Activated naive CD4-positive, alpha-beta T cell treated with anti-CD3 and anti-CD28 coated beads for 36 hours (primary cell): ENCODE results near the gene SEPTIN8. TPM values are rescaled to one million over a fixed set of nuclear protein-coding genes. Genes with fewer than 3 reads are reported as not detected.
A peak's percentile ranks its signal among the peaks of the same experiment; 100 is the strongest.
"Not testable (repeated sequence)": the region's sequence is repeated elsewhere in the genome, so short reads cannot be mapped to it uniquely, and the experiment has no call there.

ENCODE experiments used
- CTCF ChIA-PET: fragments of 350-600 bp; sonication (Branson Sonifier 250); formaldehyde crosslinking; loops from one replicate; lab custom pipeline; 2021; ENCODE audit warnings: antibody characterized with exemption; lab: Charles Lee
- DNase-seq: peaks from one replicate; pipeline ENCODE4 v3.0.0-alpha.2; 2020
- H3K27ac Mint-ChIP-seq: one replicate; pipeline ENCODE4 v1.8.0; 2021; ENCODE audit warnings: mild to moderate bottlenecking, mixed read lengths
- H3K27me3 Mint-ChIP-seq: one replicate; pipeline ENCODE4 v1.8.0; 2021; ENCODE audit warnings: low read depth, mixed read lengths
- H3K36me3 Mint-ChIP-seq: one replicate; pipeline ENCODE4 v1.8.0; 2021; ENCODE audit warnings: low read depth, mixed read lengths
- H3K4me1 Mint-ChIP-seq: one replicate; pipeline ENCODE4 v1.8.0; 2021; ENCODE audit warnings: low read depth, mixed read lengths
- H3K4me3 Mint-ChIP-seq: one replicate; pipeline ENCODE4 v1.8.0; 2021; ENCODE audit warnings: mild to moderate bottlenecking, moderate library complexity, mixed read lengths
- H3K9me3 Mint-ChIP-seq: one replicate; pipeline ENCODE4 v1.8.0; 2021; ENCODE audit warnings: mixed read lengths
- intact Hi-C: fragments of 100-400 bp; cut with micrococcal nuclease; formaldehyde crosslinking; loops from one replicate; pipeline ENCODE4 v1.15.1; 2023
- total RNA-seq, 2 experiments: library from RNA; stranded (reverse); gene quantifications; one replicate each; pipeline ENCODE4 v1.2.3, GENCODE V29; 2021

The SEPTIN8 gene
- total RNA-seq, 2 experiments from 2014 or later, result 24.9 to 29.2 TPM

GRCh38 chr5:132810605-132811004 lies 33.6 kb upstream of the SEPTIN8 start:
- no peak for DNase-seq
- CTCF ChIA-PET, result interaction anchor here (1.8 kb wide), 1 partner anchor 9 kb away, joined by 17 read pairs; no protein-coding TSS in a partner anchor
- intact Hi-C loops, result no loop called here
- no peak overlapping the region for H3K4me3 Mint-ChIP-seq
- peaks cover 8% of the 10 kb centered on the region for H3K4me1 Mint-ChIP-seq
- H3K27me3 Mint-ChIP-seq, result peaks cover 50% of the 10 kb centered on the region
- no peak overlapping the region for H3K27ac Mint-ChIP-seq
- H3K36me3 Mint-ChIP-seq, result no peaks in the 10 kb centered on the region
- H3K9me3 Mint-ChIP-seq, result no peaks in the 10 kb centered on the region

- no peak overlapping the region for H3K4me3 Mint-ChIP-seq
- no peaks in the 10 kb centered on the region for H3K9me3 Mint-ChIP-seq
- H3K27ac Mint-ChIP-seq, result no peak overlapping the region
- peaks cover 57% of the 10 kb centered on the region for H3K27me3 Mint-ChIP-seq
- no peaks in the 10 kb centered on the region for H3K36me3 Mint-ChIP-seq
- intact Hi-C loops, result no loop called here
- CTCF ChIA-PET, result interaction anchor here (0.6 to 4.0 kb wide), 4 partner anchors 8 to 283 kb away, joined by 3 to 20 read pairs (median 4); no protein-coding TSS in a partner anchor
- DNase-seq, result no peak
- peaks cover 6% of the 10 kb centered on the region for H3K4me1 Mint-ChIP-seq
These were observed 31.8 kb upstream of the SEPTIN8 start for GRCh38 chr5:132808866-132809265.

- CTCF ChIA-PET, result interaction anchor here (1.2 to 4.0 kb wide), 2 partner anchors 11 to 282 kb away, joined by 3 to 20 read pairs; no protein-coding TSS in a partner anchor
- intact Hi-C loops, result no loop called here
- Mint-ChIP-seq H3K27me3 (peaks cover 61% of the 10 kb centered on the region), H3K4me1 (peaks cover 6% of the 10 kb centered on the region), H3K4me3 (no peak overlapping the region), H3K36me3 (no peaks in the 10 kb centered on the region), H3K9me3 (no peaks in the 10 kb centered on the region), H3K27ac (no peak overlapping the region)
- DNase-seq, result no peak
These were observed 31.4 kb upstream of the SEPTIN8 start for GRCh38 chr5:132808448-132808847.

GRCh38 chr5:132807163-132807838 lies 30.3 kb upstream of the SEPTIN8 start:
- intact Hi-C loops, result no loop called here
- Mint-ChIP-seq H3K36me3 (no peaks in the 10 kb centered on the region), H3K4me1 (no peaks in the 10 kb centered on the region), H3K4me3 (no peak overlapping the region), H3K27me3 (peaks cover 63% of the 10 kb centered on the region), H3K27ac (no peak overlapping the region), H3K9me3 (no peaks in the 10 kb centered on the region)
- CTCF ChIA-PET, result interaction anchor here (0.7 to 4.0 kb wide), 5 partner anchors 9 to 298 kb away, joined by 3 to 20 read pairs (median 3); no protein-coding TSS in a partner anchor
- DNase-seq, result no peak

GRCh38 chr5:132806804-132807162 lies 29.7 kb upstream of the SEPTIN8 start:
- H3K4me1 Mint-ChIP-seq, H3K9me3 Mint-ChIP-seq, intact Hi-C loops, H3K27ac Mint-ChIP-seq, H3K4me3 Mint-ChIP-seq, DNase-seq, H3K36me3 Mint-ChIP-seq: not testable (repeated sequence)
- H3K27me3 Mint-ChIP-seq, result peaks cover 63% of the 10 kb centered on the region
- CTCF ChIA-PET, result interaction anchor here (0.7 to 4.0 kb wide), 5 partner anchors 9 to 298 kb away, joined by 3 to 20 read pairs (median 3); no protein-coding TSS in a partner anchor

GRCh38 chr5:132805872-132806271 lies 28.8 kb upstream of the SEPTIN8 start:
- H3K36me3 Mint-ChIP-seq, H3K4me1 Mint-ChIP-seq, H3K27ac Mint-ChIP-seq, DNase-seq, intact Hi-C loops, H3K4me3 Mint-ChIP-seq, H3K9me3 Mint-ChIP-seq: not testable (repeated sequence)
- CTCF ChIA-PET, result interaction anchor here (4.0 kb wide), 1 partner anchor 14 kb away, joined by 20 read pairs; no protein-coding TSS in a partner anchor
- peaks cover 55% of the 10 kb centered on the region for H3K27me3 Mint-ChIP-seq

GRCh38 chr5:132804219-132804618 lies 27.2 kb upstream of the SEPTIN8 start:
- intact Hi-C loops, result loop anchor here (5.0 kb wide), 2 partner anchors 212 to 297 kb away; no protein-coding TSS in a partner anchor
- H3K36me3 Mint-ChIP-seq, H3K4me1 Mint-ChIP-seq, H3K9me3 Mint-ChIP-seq, CTCF ChIA-PET, DNase-seq, H3K4me3 Mint-ChIP-seq, H3K27ac Mint-ChIP-seq: not testable (repeated sequence)
- H3K27me3 Mint-ChIP-seq, result peaks cover 48% of the 10 kb centered on the region

GRCh38 chr5:132802685-132803066 lies 25.6 kb upstream of the SEPTIN8 start:
- H3K27me3 Mint-ChIP-seq, result peaks cover 42% of the 10 kb centered on the region
- H3K36me3 Mint-ChIP-seq, H3K4me3 Mint-ChIP-seq, DNase-seq, H3K4me1 Mint-ChIP-seq, H3K27ac Mint-ChIP-seq, H3K9me3 Mint-ChIP-seq: not testable (repeated sequence)
- intact Hi-C loops, result loop anchor here (1.0 to 5.0 kb wide), 3 partner anchors 210 to 295 kb away; no protein-coding TSS in a partner anchor
- CTCF ChIA-PET, result interaction anchor here (0.6 to 2.4 kb wide), 6 partner anchors 9 to 415 kb away, joined by 3 to 12 read pairs (median 4); no protein-coding TSS in a partner anchor

- no peak overlapping the region for H3K4me3 Mint-ChIP-seq
- no peaks in the 10 kb centered on the region for H3K36me3 Mint-ChIP-seq
- CTCF ChIA-PET, result interaction anchor here (0.6 to 2.4 kb wide), 7 partner anchors 9 to 415 kb away, joined by 3 to 12 read pairs (median 4); no protein-coding TSS in a partner anchor
- H3K27me3 Mint-ChIP-seq, result peaks cover 37% of the 10 kb centered on the region
- no peaks in the 10 kb centered on the region for H3K9me3 Mint-ChIP-seq
- H3K27ac Mint-ChIP-seq, result no peak overlapping the region
- H3K4me1 Mint-ChIP-seq, result no peaks in the 10 kb centered on the region
- DNase-seq, result peak; percentile 44
- intact Hi-C loops, result loop anchor here (1.0 to 5.0 kb wide), 3 partner anchors 210 to 295 kb away; no protein-coding TSS in a partner anchor
These were observed 25.1 kb upstream of the SEPTIN8 start for GRCh38 chr5:132802044-132802684.

GRCh38 chr5:132800545-132800944 lies 23.5 kb upstream of the SEPTIN8 start:
- intact Hi-C loops, result loop anchor here (5.0 kb wide), 2 partner anchors 208 to 293 kb away; no protein-coding TSS in a partner anchor
- Mint-ChIP-seq H3K4me3 (no peak overlapping the region), H3K9me3 (no peaks in the 10 kb centered on the region), H3K4me1 (no peaks in the 10 kb centered on the region), H3K36me3 (no peaks in the 10 kb centered on the region), H3K27me3 (peaks cover 34% of the 10 kb centered on the region), H3K27ac (no peak overlapping the region)
- CTCF ChIA-PET, result interaction anchor here (1.0 to 2.4 kb wide), 3 partner anchors 9 to 296 kb away, joined by 3 to 12 read pairs (median 3); no protein-coding TSS in a partner anchor
- DNase-seq, result no peak

- intact Hi-C loops, result no loop called here
- DNase-seq, result no peak
- H3K9me3 Mint-ChIP-seq, result no peaks in the 10 kb centered on the region
- CTCF ChIA-PET, result interaction anchor here (1.1 kb wide), 1 partner anchor 114 kb away, joined by 4 read pairs; no protein-coding TSS in a partner anchor
- H3K36me3 Mint-ChIP-seq, result no peaks in the 10 kb centered on the region
- no peak overlapping the region for H3K4me3 Mint-ChIP-seq
- H3K27ac Mint-ChIP-seq, result no peak overlapping the region
- H3K4me1 Mint-ChIP-seq, result no peaks in the 10 kb centered on the region
- peaks cover 28% of the 10 kb centered on the region for H3K27me3 Mint-ChIP-seq
These were observed 22.4 kb upstream of the SEPTIN8 start for GRCh38 chr5:132799392-132799791.

GRCh38 chr5:132797651-132798050 lies 20.6 kb upstream of the SEPTIN8 start:
- Mint-ChIP-seq H3K9me3 (no peaks in the 10 kb centered on the region), H3K4me1 (no peaks in the 10 kb centered on the region)
- intact Hi-C loops, result no loop called here

More at GRCh38 chr5:132797651-132798050, 20.6 kb upstream of the SEPTIN8 start:
- H3K27ac Mint-ChIP-seq, result no peak overlapping the region
- no peak overlapping the region for H3K4me3 Mint-ChIP-seq
- H3K36me3 Mint-ChIP-seq, result no peaks in the 10 kb centered on the region
- CTCF ChIA-PET, result interaction anchor here (1.2 to 1.6 kb wide), 3 partner anchors 10 to 66 kb away, joined by 3 to 8 read pairs (median 3); no protein-coding TSS in a partner anchor
- H3K27me3 Mint-ChIP-seq, result peaks cover 12% of the 10 kb centered on the region
- no peak for DNase-seq
